ENCODE data around the gene ADAMTS2. TPM values are rescaled to one million over a fixed set of nuclear protein-coding genes. Genes with fewer than 3 reads are reported as not detected.

The ADAMTS2 gene
- total and polyA plus RNA-seq, 2 of the 8 experiments (the other 6 are each of a cell fraction or from before 2014, with no cell fraction given) = 6.6 to 7.3 TPM

GRCh38 chr5:179176571-179177230 lies 168.6 kb downstream of the ADAMTS2 start:
- Histone ChIP-seq H3K23ac (ENCODE audit: insufficient read length) (no peak overlapping the region), H2BK15ac (ENCODE audit: low read length) (no peak overlapping the region), H3K27ac (ENCODE audit: low read depth, low read length) (no peak overlapping the region), H3K4me3 (ENCODE audit: extremely low read depth in 1 of 4, insufficient read depth in 2 of 4, low read depth in 3 of 4, low read length in 4 of 4) (no peak overlapping the region), H3K36me3 (ENCODE audit: control insufficient read depth in 2 of 4, insufficient read depth in 4 of 4, low read length in 3 of 4) (no peaks in the 10 kb centered on the region), H3K79me1 (ENCODE audit: low read depth, low read length) (no peaks in the 10 kb centered on the region), H3K9me3 (ENCODE audit: insufficient read depth in 2 of 2, low read depth in 1 of 2, low read length in 1 of 2) (no peaks in the 10 kb centered on the region), H3K79me2 (ENCODE audit: control insufficient read depth in 1 of 2, insufficient read depth in 2 of 2, low read length in 2 of 2) (no peaks in the 10 kb centered on the region), H3K18ac (ENCODE audit: extremely low read depth, low read length) (no peak overlapping the region), H2AK5ac (ENCODE audit: low read depth, low read length) (no peak overlapping the region), H3K4me1 (replicated peaks in 1 of 4; ENCODE audit: control insufficient read depth in 3 of 4, insufficient read depth in 4 of 4, low read length in 3 of 4) (no peaks in the 10 kb centered on the region; a peak in 1 of 7 replicates), H3K14ac (ENCODE audit: insufficient read length) (no peak overlapping the region), H4K5ac (ENCODE audit: insufficient read length, low read depth, low read length) (no peak overlapping the region), H2AFZ (ENCODE audit: low read length) (no peak overlapping the region), H3K9ac (replicated peaks in 1 of 4; ENCODE audit: extremely low read depth in 1 of 4, low read depth in 3 of 4, low read length in 3 of 4) (no peak overlapping the region), H2BK120ac (replicated peaks; ENCODE audit: low read depth, low read length) (no peak overlapping the region), H3K23me2 (ENCODE audit: low read depth, low read length) (no peaks in the 10 kb centered on the region), H3K56ac (replicated peaks; ENCODE audit: insufficient read length, low read depth, low read length) (no peak overlapping the region), H3K27me3 (replicated peaks in 1 of 4; ENCODE audit: control insufficient read depth in 3 of 4, extremely low read depth in 1 of 4, insufficient read depth in 3 of 4, low read length in 3 of 4) (no peaks in the 10 kb centered on the region), H3K4ac (replicated peaks; ENCODE audit: insufficient read length, low read depth, low read length) (no peak overlapping the region), H3K4me2 (ENCODE audit: insufficient read depth in 1 of 2, low read depth in 2 of 2, low read length in 2 of 2) (no peak overlapping the region), H4K20me1 (replicated peaks in 1 of 2; ENCODE audit: control insufficient read depth in 1 of 2, insufficient read depth in 2 of 2, low read length in 2 of 2) (no peaks in the 10 kb centered on the region), H4K8ac (ENCODE audit: extremely low read depth, insufficient read depth, low read length) (no peak overlapping the region), H2BK5ac (ENCODE audit: low read depth, low read length) (no peak overlapping the region), H4K91ac (replicated peaks; ENCODE audit: insufficient read length, low read length) (no peak overlapping the region), H2BK20ac (ENCODE audit: low read length) (no peak overlapping the region), H2BK12ac (ENCODE audit: low read depth, low read length) (no peak overlapping the region)
- POLR2A ChIA-PET (ENCODE audit: partially characterized antibody) = no interaction called here
- CTCF ChIA-PET (ENCODE audit: partially characterized antibody) = interaction anchor here (0.6 to 1.9 kb wide), 2 partner anchors 12 to 50 kb away, joined by 3 to 5 read pairs; no protein-coding TSS in a partner anchor
- FAIRE-seq (no peak), DNase-seq (ENCODE audit: low read depth in 1 of 2, low spot score in 2 of 2) (peak in 1 of 2 experiments; percentile 34)
- WGBS, 2 experiments (ENCODE audit: extremely low coverage in 1 of 2, insufficient coverage in 1 of 2, insufficient read length in 1 of 2, insufficient replicate concordance in 2 of 2, low coverage in 1 of 2, low lambda C conversion rate in 2 of 2, missing lambda C conversion rate in 1 of 2) = 91% methylated on average over 7 of the region's 13 CpGs; no CpG with 5 or more reads in 1 of the 2 experiments
- TF ChIP-seq EGR1 (IDR thresholded peaks at IDR 0.05; ENCODE audit: borderline replicate concordance, low read depth, low read length) (no peak), RBBP5 (IDR thresholded peaks at IDR 0.05; ENCODE audit: borderline replicate concordance, low read depth, low read length) (no peak), ATF3 (IDR thresholded peaks at IDR 0.05; ENCODE audit: insufficient read depth, low read depth, low read length) (no peak), E2F6 (IDR thresholded peaks at IDR 0.05) (no peak), POU5F1 (IDR thresholded peaks at IDR 0.05; ENCODE audit: low read depth, low read length) (no peak), CREB1 (IDR thresholded peaks at IDR 0.05) (no peak), SAP30 (IDR thresholded peaks at IDR 0.05; ENCODE audit: insufficient read depth, insufficient replicate concordance, low read length) (no peak), SIRT6 (IDR thresholded peaks at IDR 0.05; ENCODE audit: low read length) (no peak)
